ENCODE measurements around the gene TIMM22. TPM values are rescaled to one million over a fixed set of nuclear protein-coding genes. Genes with fewer than 3 reads are reported as not detected.
"Not testable (repeated sequence)": the region's sequence is repeated elsewhere in the genome, so short reads cannot be mapped to it uniquely, and the experiment has no call there.

TIMM22 gene
- 14.5 TPM for polyA plus RNA-seq (2012; ENCODE audit: insufficient read depth, insufficient read length)

GRCh38 chr17:996554-997344 is at the start of gene TIMM22:
Gene TIMM22 (plus strand): TSS chr17:997129. CDS start chr17:997143, 14 bp downstream.
- peak within 1 kb of the TSS; percentile 81 for H3K4me3 ChIP-seq (ENCODE audit: low read length)
- peak; percentile 97 for DNase-seq (ENCODE audit: low read depth, low spot score)

DNA sequence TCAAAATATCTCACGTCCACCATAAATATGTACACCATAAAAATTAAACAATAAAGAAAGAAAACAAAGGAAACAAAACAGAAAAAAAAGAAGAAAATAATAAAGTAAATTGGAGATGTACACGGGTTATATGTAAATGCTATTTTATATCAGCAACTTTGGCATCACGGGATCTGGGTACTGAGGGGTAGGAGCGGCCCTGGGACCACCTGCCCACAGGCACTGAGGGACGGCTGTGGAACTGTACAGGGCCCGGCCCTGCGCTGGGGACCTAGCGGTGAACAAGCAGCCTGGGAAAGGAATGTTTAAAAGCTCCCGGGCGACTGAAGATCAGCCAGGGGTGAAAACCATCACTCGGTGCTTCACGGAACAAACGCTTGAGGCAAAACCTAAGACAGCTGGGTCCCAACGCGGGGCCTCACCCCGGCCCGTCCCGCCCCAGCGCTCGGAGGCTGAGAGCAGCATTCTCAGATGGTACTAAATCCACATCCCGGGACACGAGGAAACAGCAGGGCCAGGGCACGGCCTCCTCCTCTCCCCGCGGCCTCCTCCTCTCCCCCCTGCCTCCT is 48.6 kb upstream of the TIMM22 start:
- H3K4me3 ChIP-seq (ENCODE audit: low read length), result no peak overlapping the region
- DNase-seq (ENCODE audit: low read depth, low spot score), result no peak

- no peak for DNase-seq (ENCODE audit: low read depth, low spot score)
- H3K4me3 ChIP-seq (ENCODE audit: low read length), result no peak overlapping the region
Measured at GRCh38 chr17:949623-950303, 47.2 kb upstream of the TIMM22 start.

- no peak overlapping the region; the same call in 1 of the 2 replicates for H3K4me3 ChIP-seq (ENCODE audit: low read length)
- peak; percentile 18 for DNase-seq (ENCODE audit: low read depth, low spot score)
Measured at GRCh38 chr17:951325-952132, 45.4 kb upstream of the TIMM22 start.

DNA sequence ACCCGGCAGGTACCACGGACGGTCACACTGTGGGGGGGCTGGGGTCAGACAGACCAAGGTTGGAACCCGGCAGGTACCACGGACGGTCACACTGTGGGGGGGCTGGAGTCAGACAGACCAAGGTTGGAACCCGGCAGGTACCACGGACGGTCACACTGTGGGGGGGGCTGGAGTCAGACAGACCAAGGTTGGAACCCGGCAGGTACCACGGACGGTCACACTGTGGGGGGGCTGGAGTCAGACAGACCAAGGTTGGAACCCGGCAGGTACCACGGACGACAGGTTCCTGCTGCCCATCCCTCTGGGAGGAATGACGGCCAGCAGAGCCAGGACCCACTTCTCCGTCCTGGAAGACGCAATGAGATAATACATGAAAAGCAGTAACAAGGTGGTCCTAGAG is 44.3 kb upstream of the TIMM22 start:
- not testable (repeated sequence) for H3K4me3 ChIP-seq (ENCODE audit: low read length); DNase-seq (ENCODE audit: low read depth, low spot score)

GRCh38 chr17:953767-954166 is 43.2 kb upstream of the TIMM22 start:
- no peak overlapping the region for H3K4me3 ChIP-seq (ENCODE audit: low read length)
- no peak for DNase-seq (ENCODE audit: low read depth, low spot score)

DNA sequence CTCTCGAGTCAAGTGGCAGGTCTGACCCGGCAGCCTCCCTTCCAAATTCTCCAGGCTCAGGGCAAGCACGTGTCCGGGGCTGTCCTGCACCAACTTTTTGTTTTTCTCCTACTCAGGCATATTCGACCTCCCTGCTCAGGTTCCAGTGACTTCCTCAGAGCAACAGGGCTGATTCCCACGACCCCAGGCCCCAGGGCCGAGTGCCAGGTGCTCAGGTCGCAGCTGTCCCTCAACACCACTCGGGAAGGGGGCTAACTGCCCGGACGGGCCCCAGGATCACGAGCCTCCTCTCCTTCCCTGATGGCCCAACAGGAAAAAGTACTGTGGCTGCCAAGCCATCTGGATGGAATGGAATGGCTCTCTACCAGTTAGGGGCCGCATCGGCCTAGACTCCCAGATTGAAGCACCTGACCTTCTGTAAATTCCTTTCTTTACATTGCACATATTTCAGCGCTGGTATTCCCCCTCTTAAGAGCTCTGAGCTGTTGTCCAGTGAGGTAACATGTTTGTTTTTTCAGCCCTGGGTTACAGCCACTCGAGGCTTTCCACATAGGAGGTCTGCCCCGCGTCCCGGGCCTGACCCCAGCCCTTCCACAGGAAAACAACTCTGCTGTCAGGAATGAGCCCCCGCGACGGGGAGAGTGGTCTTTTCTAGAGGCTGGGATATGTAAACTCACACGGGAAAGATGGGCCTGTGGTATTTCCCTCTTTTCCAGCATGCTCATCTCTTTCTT is 42.3 kb upstream of the TIMM22 start:
- DNase-seq (ENCODE audit: low read depth, low spot score), result no peak
- H3K4me3 ChIP-seq (ENCODE audit: low read length), result no peak overlapping the region

- no peak overlapping the region for H3K4me3 ChIP-seq (ENCODE audit: low read length)
- DNase-seq (ENCODE audit: low read depth, low spot score), result no peak
Measured at GRCh38 chr17:956905-957304, 40.0 kb upstream of the TIMM22 start.

DNA sequence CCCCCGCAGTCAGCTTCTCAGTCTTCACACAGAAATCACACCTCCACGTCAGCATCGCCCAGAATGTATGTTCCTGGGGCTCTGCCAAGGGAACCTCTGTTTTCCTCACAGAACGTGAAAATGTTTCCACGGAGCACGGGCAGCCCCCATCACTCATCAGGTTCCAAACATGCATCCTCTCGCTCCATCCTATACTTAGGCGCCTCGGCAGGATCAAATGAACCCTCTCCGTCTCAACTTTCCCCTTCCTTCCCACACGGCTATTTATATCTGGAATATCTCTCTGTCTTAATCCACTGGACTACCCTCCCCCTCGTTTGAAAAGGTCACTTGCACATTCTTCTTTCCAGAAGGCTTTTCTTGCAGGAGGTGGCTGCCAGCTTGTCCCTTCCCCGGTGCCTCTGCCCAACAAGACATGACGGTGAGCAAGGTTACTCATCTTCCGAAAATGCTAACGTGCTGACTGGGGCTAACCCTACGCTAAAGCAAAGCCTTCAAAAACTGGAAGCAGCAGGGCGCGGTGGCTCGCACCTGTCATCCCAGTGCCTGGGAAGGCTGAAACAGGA is 39.0 kb upstream of the TIMM22 start:
- no peak for DNase-seq (ENCODE audit: low read depth, low spot score)
- no peak overlapping the region for H3K4me3 ChIP-seq (ENCODE audit: low read length)

DNA sequence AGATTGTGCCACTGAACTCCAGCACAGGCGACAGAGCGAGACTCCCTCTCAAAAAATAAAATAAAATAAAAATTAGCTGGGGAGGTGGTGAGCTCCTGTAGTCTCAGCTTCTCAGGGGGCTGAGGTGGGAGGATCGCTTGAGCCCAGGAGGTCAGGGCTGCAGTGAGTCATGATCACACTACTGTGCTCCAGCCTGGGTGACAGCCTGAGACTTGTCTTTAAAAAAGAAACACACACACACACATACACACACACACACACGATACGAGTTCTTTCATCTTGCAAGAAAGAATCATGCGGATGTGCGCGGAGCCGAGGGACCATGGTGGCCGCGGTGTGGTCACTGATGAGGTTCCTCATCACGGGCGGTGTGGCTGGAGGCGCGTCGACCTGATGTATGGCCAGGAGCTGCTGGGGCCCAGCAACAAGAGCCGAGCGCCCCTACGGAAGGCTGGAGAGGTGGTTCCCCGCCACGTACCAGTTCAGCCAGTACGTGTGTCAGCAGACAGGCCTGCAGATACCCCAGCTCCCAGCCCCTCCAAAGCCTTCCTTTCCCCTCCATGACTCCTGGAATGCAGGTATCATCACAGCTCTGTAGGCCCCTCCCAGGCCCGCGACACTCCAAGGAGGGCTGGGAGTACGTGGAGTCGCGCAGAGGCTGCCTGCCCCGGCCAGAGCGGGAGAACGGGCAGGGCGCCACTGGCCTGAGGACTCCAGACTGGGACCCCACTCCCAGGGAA is 38.0 kb upstream of the TIMM22 start:
- no peak for DNase-seq (ENCODE audit: low read depth, low spot score)
- no peak overlapping the region for H3K4me3 ChIP-seq (ENCODE audit: low read length)

DNA sequence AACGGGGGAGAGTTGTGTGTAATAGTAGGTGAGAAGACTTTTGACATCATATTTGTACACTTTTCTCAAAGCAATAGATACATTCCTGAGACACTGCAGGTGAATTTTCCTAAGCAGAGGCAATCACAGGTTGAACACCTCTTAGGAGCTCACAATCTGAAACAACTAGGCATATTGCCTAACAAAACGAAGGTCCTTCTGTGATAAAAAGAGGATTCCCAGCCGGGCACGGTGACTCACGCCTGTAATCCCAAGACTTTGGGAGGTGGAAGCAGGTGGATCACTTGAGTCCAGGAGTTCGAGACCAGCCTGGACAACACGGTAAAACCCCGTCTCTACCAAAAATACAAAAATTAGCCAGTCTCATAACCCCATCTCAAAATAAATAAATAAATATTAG is 34.8 kb upstream of the TIMM22 start:
- no peak for DNase-seq (ENCODE audit: low read depth, low spot score)
- no peak overlapping the region for H3K4me3 ChIP-seq (ENCODE audit: low read length)

GRCh38 chr17:962670-963069 is 34.3 kb upstream of the TIMM22 start:
- H3K4me3 ChIP-seq (ENCODE audit: low read length), result no peak overlapping the region
- no peak for DNase-seq (ENCODE audit: low read depth, low spot score)

DNA sequence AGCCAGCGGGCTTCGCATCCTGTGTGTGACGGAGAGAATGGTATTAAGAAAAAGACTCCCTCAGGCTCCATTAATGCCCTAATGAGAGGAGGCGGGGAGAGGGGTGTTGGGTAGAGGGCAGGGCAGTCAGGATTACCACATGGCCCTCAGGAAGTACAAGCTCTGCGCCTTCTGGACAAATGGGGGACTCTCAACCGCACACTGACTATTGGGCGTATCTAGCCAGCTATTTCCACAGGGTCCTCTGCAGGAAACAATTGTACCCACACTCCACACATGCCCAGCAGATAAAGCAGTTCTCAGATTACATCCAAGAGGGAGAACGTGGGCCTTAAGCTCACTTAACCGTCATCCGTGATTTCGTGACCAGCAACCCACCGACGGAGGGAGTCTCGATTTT is 32.1 kb upstream of the TIMM22 start:
- no peak overlapping the region for H3K4me3 ChIP-seq (ENCODE audit: low read length)
- DNase-seq (ENCODE audit: low read depth, low spot score), result no peak

DNA sequence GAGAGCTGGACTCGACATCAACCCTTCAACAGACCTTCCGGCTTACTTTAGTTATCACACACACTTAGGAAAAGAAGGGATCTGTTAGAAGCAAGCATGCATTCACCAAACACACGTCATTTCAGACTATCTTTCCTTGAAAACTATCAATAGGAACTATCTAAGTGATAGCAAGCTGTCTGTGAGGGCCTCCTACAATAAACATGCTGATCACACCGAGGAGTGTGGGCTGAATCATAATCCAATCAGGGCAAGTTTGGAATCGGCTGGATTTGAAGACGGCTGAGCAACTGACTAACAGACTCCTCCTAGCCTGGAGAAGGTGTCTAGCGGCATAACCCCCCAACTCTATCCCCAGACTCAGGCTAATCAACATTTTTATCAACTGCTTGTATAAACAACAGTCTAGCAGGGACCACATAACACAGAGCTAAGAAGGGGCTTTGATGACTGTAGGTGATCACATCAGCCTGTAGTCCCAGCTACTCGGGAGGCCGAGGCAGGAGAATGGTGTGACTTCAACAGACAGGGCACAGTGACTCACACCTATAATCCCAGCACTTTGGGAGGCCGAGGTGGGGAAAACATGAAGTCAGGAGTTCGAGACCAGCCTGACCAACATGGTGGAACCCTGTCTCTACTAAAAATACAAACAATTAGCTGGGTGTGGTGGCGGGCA is 31.5 kb upstream of the TIMM22 start:
- no peak overlapping the region for H3K4me3 ChIP-seq (ENCODE audit: low read length)
- DNase-seq (ENCODE audit: low read depth, low spot score), result no peak

DNA sequence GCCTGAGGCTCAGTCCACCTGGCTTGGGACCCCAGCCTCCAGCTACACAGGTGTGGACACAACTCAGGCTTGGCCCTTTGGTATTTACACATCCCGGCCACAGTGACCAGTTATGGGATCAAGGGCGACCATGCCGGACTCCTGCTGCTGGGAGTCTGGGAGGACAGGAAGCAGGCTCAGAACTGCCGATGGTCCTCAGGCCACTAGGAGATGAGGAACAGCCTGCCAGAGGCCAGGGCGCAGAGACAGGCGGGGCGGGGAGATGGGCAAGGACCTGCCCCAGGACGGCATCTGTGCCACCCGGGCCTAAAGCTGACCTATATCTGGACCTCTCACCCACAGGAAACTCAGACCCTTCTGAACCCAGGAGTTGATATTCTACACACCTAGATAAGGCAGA is 29.8 kb upstream of the TIMM22 start:
- no peak overlapping the region for H3K4me3 ChIP-seq (ENCODE audit: low read length)
- DNase-seq (ENCODE audit: low read depth, low spot score), result no peak

DNA sequence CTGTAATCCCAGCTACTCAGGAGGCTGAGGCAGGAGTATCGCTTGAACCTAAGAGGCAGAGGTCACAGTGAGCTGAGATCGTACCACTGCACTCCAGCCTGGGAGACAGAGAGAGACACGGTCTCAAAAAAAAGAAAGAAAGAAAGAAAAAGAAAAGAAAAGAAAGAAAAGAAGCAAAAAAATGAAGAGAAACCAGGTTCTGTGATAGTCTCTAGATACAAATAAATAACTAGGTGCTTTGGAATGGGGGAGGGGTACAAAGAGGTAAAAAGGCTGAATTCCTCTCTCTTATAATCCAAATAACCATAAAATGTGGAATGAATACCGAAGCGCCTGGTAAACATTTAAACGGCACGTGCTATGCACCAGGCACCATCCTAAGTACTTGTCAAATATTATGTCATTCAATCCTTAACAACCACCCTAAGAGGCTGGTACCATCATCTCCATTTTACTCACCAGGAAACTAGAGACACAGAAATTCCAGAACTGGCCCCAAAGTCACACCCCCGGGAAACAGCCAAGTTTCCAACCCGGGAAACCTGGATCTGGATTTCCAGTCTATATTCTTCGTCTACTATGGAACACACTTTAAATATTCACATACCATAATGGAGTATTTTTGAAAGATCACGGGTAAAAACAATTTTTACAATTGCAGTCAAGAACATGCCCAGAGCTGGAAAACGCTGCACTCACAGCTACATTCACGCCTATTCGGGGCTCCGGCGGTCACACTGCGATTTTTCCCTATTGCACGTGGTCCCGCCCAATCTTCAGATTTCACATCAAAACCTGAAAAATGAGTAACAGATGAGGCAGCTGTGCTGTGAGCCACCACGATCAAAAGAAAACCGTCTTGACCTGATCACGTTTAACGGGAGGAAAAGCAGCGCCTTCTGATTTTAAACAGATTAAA is 27.9 kb upstream of the TIMM22 start:
- H3K4me3 ChIP-seq (ENCODE audit: low read length), result no peak overlapping the region
- DNase-seq (ENCODE audit: low read depth, low spot score), result no peak
